A549 treated with AZD9567 at 1 μM for 4 hours (cell line): ENCODE measurements around the gene ZDHHC4. TPM values are rescaled to one million over a fixed set of nuclear protein-coding genes. Genes with fewer than 3 reads are reported as not detected.

Experiments
- total RNA-seq: library from RNA; stranded (reverse); fragments of 200-300 nt; extraction: Qiagen RNA extraction; gene quantifications from 5 replicates; pipeline ENCODE4 v1.2.3, GENCODE V29; 2022; ENCODE audit not compliant: insufficient read depth

ZDHHC4 gene
- total RNA-seq: 32.4 to 51.6 TPM (median 49.1 TPM) in 5 replicates

DNA sequence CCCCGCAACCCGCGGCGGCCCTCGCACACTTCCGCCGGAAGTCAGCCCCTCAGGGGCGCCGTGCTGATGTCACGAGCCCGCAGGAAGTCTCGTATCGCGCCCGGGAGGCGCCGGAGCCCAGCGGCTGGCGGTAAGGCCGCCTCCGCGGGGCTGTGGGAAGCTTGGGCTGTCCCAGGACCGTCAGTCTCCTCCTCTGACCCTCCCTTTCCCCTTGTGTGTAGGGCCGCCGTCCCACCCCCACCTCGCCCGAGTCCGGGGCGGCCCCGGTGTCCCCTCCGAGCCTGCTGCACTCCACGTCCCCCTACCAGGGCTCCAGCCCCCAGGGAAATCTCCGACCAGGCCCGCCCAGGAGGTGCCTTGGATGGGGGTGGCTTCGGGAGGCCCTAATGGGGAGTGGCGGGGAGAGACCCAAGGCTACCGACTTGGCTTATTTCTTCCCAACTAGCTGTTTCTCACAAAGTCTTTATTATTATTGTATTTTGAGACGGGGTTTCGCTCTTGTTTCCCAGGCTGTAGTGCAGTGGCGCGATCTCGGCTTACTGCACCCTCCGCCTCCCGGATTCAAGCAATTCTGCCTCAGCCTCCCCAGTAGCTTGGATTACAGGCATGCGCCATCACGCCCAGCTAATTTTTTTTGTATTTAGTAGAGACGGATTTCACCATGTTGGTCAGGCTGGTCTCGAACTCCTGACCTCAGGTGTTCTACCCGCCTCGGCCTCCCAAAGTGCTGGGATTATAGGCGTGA is at the start of gene ZDHHC4:
Gene ZDHHC4 (plus strand): TSS at position 86 of the 745 bp plus-strand sequence. CDS start 3,108 bp downstream, outside the sequence.

GRCh38 chr7:6551016-6551511 is 26.2 kb upstream of the ZDHHC4 start, which contains the start of gene GRID2IP:
Gene GRID2IP (minus strand): TSS chr7:6551461. CDS start chr7:6551436, 25 bp downstream.

GRCh38 chr7:6589829-6590644 is 12.8 kb downstream of the ZDHHC4 start, which contains the start of gene INTS15:
Gene INTS15 (plus strand): TSS chr7:6590021. CDS start chr7:6590284, 263 bp downstream.

DNA sequence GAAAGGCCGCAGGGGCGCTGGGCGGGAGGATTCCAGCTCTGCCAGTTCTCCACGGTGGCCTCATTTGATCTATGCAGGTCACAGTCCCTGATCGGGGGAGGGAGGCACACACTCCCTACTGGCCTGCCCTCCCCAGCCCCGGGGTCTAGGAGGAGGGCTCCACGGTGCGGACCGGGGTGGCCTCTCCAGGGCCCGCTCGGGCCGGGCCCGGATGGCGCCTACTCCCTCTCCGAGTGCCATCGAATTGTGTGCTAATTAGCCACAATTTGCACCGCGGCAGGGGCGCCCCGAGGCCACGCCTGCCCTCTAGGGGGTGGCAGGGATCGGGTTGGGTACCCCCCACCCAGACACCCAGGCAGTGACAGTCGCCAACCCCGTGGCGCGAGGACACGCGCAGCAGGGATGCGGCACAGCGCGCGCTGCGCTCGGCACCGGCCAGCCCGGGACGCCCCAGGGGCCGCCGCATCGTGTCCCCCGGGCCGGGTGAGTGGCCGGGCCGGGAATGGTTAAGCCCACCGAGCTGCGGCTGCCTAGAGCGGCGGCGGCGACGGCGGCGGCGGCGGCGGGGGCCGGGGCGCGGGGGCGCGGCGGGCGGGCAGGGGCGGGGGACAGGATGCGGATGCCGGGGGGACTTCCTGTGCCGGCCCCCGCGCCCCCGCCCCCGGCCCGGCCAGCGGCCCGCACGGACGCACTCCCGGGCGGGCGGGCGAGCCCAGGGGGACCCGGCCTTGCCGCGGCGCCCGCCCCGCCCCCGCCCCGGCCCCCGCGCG is 37.9 kb downstream of the ZDHHC4 start, which contains the start of gene ZNF853:
Gene ZNF853 (plus strand): TSS at position 658 of the 770 bp plus-strand sequence. CDS start 565 bp downstream, outside the sequence.

GRCh38 chr7:6636741-6637543 is 59.7 kb downstream of the ZDHHC4 start, which contains the start of gene ZNF316:
Gene ZNF316 (plus strand): TSS chr7:6637318. CDS start chr7:6642410, 5,092 bp downstream.

Other genes with a start within 250 kb of the ZDHHC4 start
- 16.3 to 19.2 TPM (median 17.1 TPM) in 5 replicates for gene FAM220A, start 228.5 kb upstream of the ZDHHC4 start, total RNA-seq
- gene RAC1, start 202.9 kb upstream of the ZDHHC4 start, total RNA-seq: 282 to 384 TPM (median 381 TPM) in 5 replicates
- gene DAGLB, start 129.5 kb upstream of the ZDHHC4 start, total RNA-seq: 21.1 to 28.6 TPM (median 23.1 TPM) in 5 replicates
- gene KDELR2, start 93.3 kb upstream of the ZDHHC4 start, total RNA-seq: 130 to 144 TPM (median 138 TPM) in 5 replicates
- 0.06 TPM in 1 of 5 replicates, not detected in the others for gene GRID2IP, start 26.0 kb upstream of the ZDHHC4 start, total RNA-seq
- gene INTS15, start 12.6 kb downstream of the ZDHHC4 start, total RNA-seq: 26.8 to 41.6 TPM (median 28.6 TPM) in 5 replicates
- gene ZNF853, start 38.2 kb downstream of the ZDHHC4 start, total RNA-seq: 1.7 to 2.4 TPM (median 2.0 TPM) in 5 replicates
- 9.6 to 14.1 TPM (median 13.7 TPM) in 5 replicates for gene ZNF316, start 59.9 kb downstream of the ZDHHC4 start, total RNA-seq
- gene ZNF12, start 129.5 kb downstream of the ZDHHC4 start, total RNA-seq: 9.6 to 12.1 TPM (median 11.5 TPM) in 5 replicates
- 0.06 to 0.27 TPM (median 0.09 TPM) in 4 of 5 replicates, not detected in the other for gene RSPH10B2, start 176.6 kb downstream of the ZDHHC4 start, total RNA-seq
- 17.2 to 31.0 TPM (median 24.3 TPM) in 5 replicates for gene CCZ1B, start 248.8 kb downstream of the ZDHHC4 start, total RNA-seq